Spleen (tissue), 11 donors: Measurements from ENCODE around the gene TLE4. TPM values are rescaled to one million over a fixed set of nuclear protein-coding genes. Genes with fewer than 3 reads are reported as not detected.

Experiments
- DNase-seq: peaks from one replicate; pipeline ENCODE4 v3.0.0-alpha.2; 2020
- H3K27ac ChIP-seq, 8 donors: fragments of 200-600 bp; sonication (generic) in 7 of 8; 1 replicate in 4 of 8; 2 replicates in 4 of 8; pipeline versions ENCODE4 v1.5.0 to v1.8.0; 2016 to 2021; ENCODE audit warnings: inconsistent platforms in 4 of 8, mild to moderate bottlenecking in 4 of 8, moderate library complexity in 1 of 8
- H3K27me3 ChIP-seq, 7 donors: fragments of 200-600 bp; sonication (generic) in 6 of 7; replicated peaks in 1 of 7; 1 replicate in 4 of 7; 2 replicates in 3 of 7; pipeline versions ENCODE4 v1.5.0 to v1.8.0; 2016 to 2021; ENCODE audit warnings: inconsistent platforms in 3 of 7, mild to moderate bottlenecking in 1 of 7
- H3K36me3 ChIP-seq, 6 donors: fragments of 200-600 bp; sonication (generic) in 5 of 6; 1 replicate in 4 of 6; 2 replicates in 2 of 6; pipeline versions ENCODE4 v1.5.0 to v1.8.0; 2016 to 2021; ENCODE audit warnings: inconsistent platforms in 2 of 6
- H3K4me1 ChIP-seq, 6 donors: fragments of 200-600 bp; sonication (generic) in 5 of 6; 1 replicate in 3 of 6; 2 replicates in 3 of 6; pipeline versions ENCODE4 v1.5.0 to v1.8.0; 2016 to 2021; ENCODE audit warnings: inconsistent platforms in 3 of 6
- H3K4me3 ChIP-seq, 8 donors: fragments of 200-600 bp; sonication (generic) in 7 of 8; 1 replicate in 4 of 8; 2 replicates in 4 of 8; pipeline versions ENCODE4 v1.5.0 to v1.8.0; 2016 to 2021; ENCODE audit warnings: inconsistent platforms in 4 of 8, mild to moderate bottlenecking in 4 of 8, moderate library complexity in 2 of 8
- H3K9me3 ChIP-seq, 8 donors: fragments of 200-600 bp; sonication (generic) in 7 of 8; 1 replicate in 4 of 8; 2 replicates in 4 of 8; pipeline versions ENCODE4 v1.5.0 to v1.8.0; 2016 to 2021; ENCODE audit warnings: inconsistent platforms in 4 of 8
- POLR2A ChIP-seq, 3 donors: fragments of 450-650 bp; IDR thresholded peaks; one replicate each; pipeline ENCODE4 v1.5.1; 2017; ENCODE audit warnings: antibody characterized with exemption in 3 of 3, mild to moderate bottlenecking in 1 of 3
- POLR2AphosphoS5 ChIP-seq, 3 donors: sonication (generic); formaldehyde crosslinking; IDR thresholded peaks; one replicate each; pipeline ENCODE4 v1.5.1; 2017; ENCODE audit warnings: antibody characterized with exemption in 3 of 3
- WGBS, 5 donors: extraction: QIAGEN DNeasy Blood & Tissue Kit in 3 of 5; methylation state at CpG; one replicate each; pipeline versions ENCODE4 v1.1.5 to v1.1.7; 2013 to 2018; 5-methylcytosine and 5-hydroxymethylcytosine counted together
- intact Hi-C: fragments of 100-400 bp; cut with DNase I; formaldehyde crosslinking; loops from one replicate; pipeline ENCODE4 v1.15.0; 2023; ENCODE audit warnings: low total_unique reads
- polyA plus RNA-seq, 3 donors: library from polyadenylated mRNA; stranded (reverse); fragments of 200-250 nt; gene quantifications; one replicate each; pipeline ENCODE4 v1.2.1, GENCODE V29; 2013
- total RNA-seq, 7 donors: library from RNA; depleted of rRNA in 3 of 7; stranded (reverse); fragments of >200 nt in 3 of 7; fragmentation: NEBNext Ultra II Directional in 4 of 7; extraction: Animal tissue kit (Norgen Biotek cat#: 25700) in 4 of 7; gene quantifications; one replicate each; pipeline versions ENCODE4 v1.1.0 to v1.2.1, GENCODE V29; 2016 to 2021
- TF ChIP-seq, protein P1 (sequence below), 11 experiments: fragments of 200-600 bp in 7 of 11; fragments of 450-650 bp in 4 of 11; sonication (generic) in 4 of 11; IDR thresholded peaks in 8 of 11; conservative IDR thresholded peaks in 3 of 11; 1 replicate in 7 of 11; 2 replicates in 4 of 11; pipeline versions ENCODE4 v1.4.0 to v1.8.0; 2016 to 2021; ENCODE audit warnings: antibody characterized with exemption in 11 of 11, inconsistent platforms in 4 of 11, mild to moderate bottlenecking in 1 of 11
- donor health status: healthy with polysubstance abuse.
- donor health status: DM: no; HTN: no; CAD: no; lungs with moderate emphysema.
- donor health status: DM: no; HTN: no; CAD: no.
- donor health status: Bipolar disorder and iron deficiency.
- donor health status: healthy.
- donor health status: DM: no; HTN: no; CAD: no.
- donor health status: DM: yes; HTN: yes; CAD: no.

Gene TLE4
- total and polyA plus RNA-seq, 10 donors: 7.8 to 92.8 (median 70.5) TPM

DNA sequence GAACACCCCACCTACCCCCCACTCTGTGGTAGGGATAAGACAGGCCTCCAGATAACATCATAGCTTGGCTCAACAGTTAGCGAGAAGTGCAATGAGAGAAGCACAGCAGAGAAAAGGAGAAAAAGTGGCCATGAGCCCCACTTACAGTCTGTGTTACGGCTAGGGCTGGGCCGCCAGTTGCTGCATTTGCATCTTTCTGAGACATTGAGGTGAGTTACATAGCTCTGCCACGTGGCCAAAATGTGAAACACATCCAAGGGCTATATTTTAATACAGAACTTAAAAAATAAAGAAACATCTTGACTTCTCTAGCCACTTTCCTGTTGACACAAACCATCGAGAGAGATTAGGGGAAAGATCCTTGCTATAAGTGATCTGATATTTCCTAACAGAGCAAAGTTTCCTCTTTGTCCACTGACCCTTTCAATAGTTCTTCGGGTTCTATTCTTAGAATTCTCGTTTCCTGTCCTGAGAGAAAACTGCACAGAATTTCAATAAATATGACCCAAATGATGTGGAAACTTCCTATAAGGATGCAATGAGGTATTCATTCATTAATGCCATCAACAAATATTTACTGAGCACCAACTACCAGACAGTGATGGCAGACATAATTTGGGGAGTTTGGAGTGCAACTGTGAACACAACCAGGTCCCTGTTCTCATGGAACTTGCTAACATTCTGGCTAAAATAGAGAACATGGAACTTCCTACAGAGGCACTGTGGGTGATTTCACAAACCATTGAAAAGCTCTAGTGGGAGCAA lies 3.2 kb upstream of the TLE4 start:
- Histone ChIP-seq H3K27me3 (peaks cover 0 to 23% (median 4%) of the 10 kb centered on the region in 7 donors), H3K9me3 (no peaks in the 10 kb centered on the region), H3K27ac (peak overlapping the region in 5 of 8 donors; percentile 1 to 60 (median 44)), H3K4me3 (no peak overlapping the region), H3K36me3 (no peaks in the 10 kb centered on the region), H3K4me1 (peaks cover 5 to 42% (median 19%) of the 10 kb centered on the region in 6 donors)
- DNase-seq: no peak
- intact Hi-C loops: no loop called here
- no peak for TF ChIP-seq POLR2A (IDR thresholded peaks at IDR 0.05)
- TF ChIP-seq POLR2AphosphoS5 (IDR thresholded peaks at IDR 0.05): no peak
- TF ChIP-seq, protein P1, sequence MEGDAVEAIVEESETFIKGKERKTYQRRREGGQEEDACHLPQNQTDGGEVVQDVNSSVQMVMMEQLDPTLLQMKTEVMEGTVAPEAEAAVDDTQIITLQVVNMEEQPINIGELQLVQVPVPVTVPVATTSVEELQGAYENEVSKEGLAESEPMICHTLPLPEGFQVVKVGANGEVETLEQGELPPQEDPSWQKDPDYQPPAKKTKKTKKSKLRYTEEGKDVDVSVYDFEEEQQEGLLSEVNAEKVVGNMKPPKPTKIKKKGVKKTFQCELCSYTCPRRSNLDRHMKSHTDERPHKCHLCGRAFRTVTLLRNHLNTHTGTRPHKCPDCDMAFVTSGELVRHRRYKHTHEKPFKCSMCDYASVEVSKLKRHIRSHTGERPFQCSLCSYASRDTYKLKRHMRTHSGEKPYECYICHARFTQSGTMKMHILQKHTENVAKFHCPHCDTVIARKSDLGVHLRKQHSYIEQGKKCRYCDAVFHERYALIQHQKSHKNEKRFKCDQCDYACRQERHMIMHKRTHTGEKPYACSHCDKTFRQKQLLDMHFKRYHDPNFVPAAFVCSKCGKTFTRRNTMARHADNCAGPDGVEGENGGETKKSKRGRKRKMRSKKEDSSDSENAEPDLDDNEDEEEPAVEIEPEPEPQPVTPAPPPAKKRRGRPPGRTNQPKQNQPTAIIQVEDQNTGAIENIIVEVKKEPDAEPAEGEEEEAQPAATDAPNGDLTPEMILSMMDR (IDR thresholded peaks at IDR 0.05 in 8 of 11, conservative IDR thresholded peaks at IDR 0.05 in 3 of 11): no peak
- 43 to 65% (median 54%) methylated on average over 7 of the region's 7 CpGs for WGBS, 5 donors

DNA sequence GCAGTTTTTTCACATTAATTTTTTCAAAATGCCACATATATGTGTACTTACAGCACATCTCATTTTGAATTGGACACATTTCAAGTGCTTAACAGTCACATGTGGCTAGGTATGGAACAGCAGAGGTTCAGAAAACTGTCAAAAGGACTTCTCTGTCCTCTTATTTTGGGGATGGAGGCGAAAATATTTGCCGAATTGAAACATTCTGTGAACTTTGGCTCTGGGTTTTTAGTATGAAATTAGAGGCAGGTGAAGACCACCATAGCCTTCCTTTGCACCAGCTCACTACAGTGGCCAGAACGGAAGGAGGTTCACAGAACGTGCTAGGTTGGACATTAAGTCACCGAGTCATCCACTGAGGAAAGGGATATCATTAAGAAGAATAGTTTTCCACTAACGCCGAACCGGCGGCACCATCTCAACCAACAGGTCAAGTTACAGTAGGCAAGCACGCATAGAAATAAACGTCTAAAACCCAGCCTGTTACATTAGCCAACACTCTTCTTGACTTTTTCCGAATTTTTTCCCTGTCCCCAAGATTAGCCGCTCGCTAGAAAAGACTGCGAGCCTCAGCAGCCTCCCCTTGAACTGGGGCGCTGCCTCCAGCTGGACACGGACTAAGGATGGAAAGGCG lies 1.8 kb upstream of the TLE4 start:
- no peaks in the 10 kb centered on the region for H3K36me3 ChIP-seq
- peaks cover 0 to 23% (median 4%) of the 10 kb centered on the region in 7 donors for H3K27me3 ChIP-seq
- peak overlapping the region in 5 of 8 donors; percentile 81 to 99 (median 87) for H3K27ac ChIP-seq
- H3K4me3 ChIP-seq: peak overlapping the region; percentile 59 to 96 (median 77)
- H3K4me1 ChIP-seq: peaks cover 12 to 55% (median 33%) of the 10 kb centered on the region in 6 donors
- WGBS, 5 donors: 18 to 37% (median 28%) methylated on average over 18 of the region's 18 CpGs
- no peak for TF ChIP-seq POLR2A (IDR thresholded peaks at IDR 0.05)
- no peak for TF ChIP-seq POLR2AphosphoS5 (IDR thresholded peaks at IDR 0.05)
- TF ChIP-seq, protein P1 (IDR thresholded peaks at IDR 0.05 in 8 of 11, conservative IDR thresholded peaks at IDR 0.05 in 3 of 11): no peak
- DNase-seq: no peak
- no peaks in the 10 kb centered on the region for H3K9me3 ChIP-seq
- intact Hi-C loops: loop anchor here (10.0 kb wide), 2 partner anchors 55 to 115 kb away; no protein-coding TSS in a partner anchor

DNA sequence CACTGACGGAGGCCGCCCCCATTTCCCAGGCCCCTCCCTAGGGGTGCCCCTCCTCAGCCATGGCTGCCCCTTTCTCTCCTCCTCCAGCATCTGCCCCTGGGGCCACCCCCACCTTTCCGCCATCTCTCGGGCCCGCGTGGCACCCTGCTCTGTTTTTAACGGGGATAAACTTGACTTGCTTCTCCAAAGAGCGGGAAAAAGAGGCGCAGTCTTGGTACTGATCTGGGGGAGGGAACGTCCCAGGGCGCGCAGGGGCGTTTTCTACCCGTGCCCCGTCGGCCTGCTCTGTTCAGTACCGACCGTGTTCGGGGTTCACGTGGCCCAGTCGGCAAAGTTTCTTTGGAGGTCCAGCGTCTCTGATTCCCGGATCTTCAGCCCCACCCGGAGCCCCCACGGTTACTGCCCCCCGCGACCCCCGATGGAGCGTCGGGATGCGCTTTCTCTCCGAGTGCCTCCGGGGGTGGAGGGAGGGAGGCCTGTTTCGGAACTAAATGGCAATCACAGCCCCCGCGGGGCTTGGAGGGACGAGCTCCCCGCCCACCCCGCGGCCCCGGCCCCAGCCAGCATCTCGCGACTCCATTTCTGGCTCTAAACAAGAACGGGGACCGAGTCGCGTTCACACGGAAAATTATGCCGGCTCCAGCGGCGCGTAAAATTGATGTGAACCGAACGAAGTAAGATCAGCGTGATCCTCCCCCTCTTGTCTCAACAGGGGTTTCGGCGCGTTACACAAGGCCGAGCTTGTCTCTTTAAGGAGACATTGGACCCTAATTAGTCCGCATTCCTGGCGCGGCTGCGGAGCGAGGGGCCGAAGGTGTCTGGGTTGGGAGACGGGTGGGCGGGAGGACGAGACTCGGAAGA lies 1.1 kb upstream of the TLE4 start:
- intact Hi-C loops: loop anchor here (10.0 kb wide), 2 partner anchors 54 to 114 kb away; no protein-coding TSS in a partner anchor
- H3K27ac ChIP-seq: peak overlapping the region; percentile 22 to 99 (median 83)
- peak overlapping the region; percentile 59 to 96 (median 77) for H3K4me3 ChIP-seq
- TF ChIP-seq POLR2A (IDR thresholded peaks at IDR 0.05) (no peak), POLR2AphosphoS5 (IDR thresholded peaks at IDR 0.05) (peak in 1 of 3 donors; percentile 34)
- TF ChIP-seq, protein P1 (IDR thresholded peaks at IDR 0.05 in 8 of 11, conservative IDR thresholded peaks at IDR 0.05 in 3 of 11): no peak
- H3K9me3 ChIP-seq: no peaks in the 10 kb centered on the region
- DNase-seq: peak; percentile 95
- H3K4me1 ChIP-seq: peaks cover 12 to 56% (median 38%) of the 10 kb centered on the region in 6 donors
- peaks cover 0 to 23% (median 4%) of the 10 kb centered on the region in 7 donors for H3K27me3 ChIP-seq
- WGBS, 5 donors: 0 to 1% (median 1%) methylated on average over 45 to 69 of the region's 69 CpGs
- H3K36me3 ChIP-seq: no peaks in the 10 kb centered on the region
